Activated naive CD4-positive, alpha-beta T cell treated with anti-CD3 and anti-CD28 coated beads, Interleukin-2, amount 50 U/mL, for 24 hours (primary cell): ENCODE measurements around the gene RUNX1.

ENCODE experiments used
- H3K27ac Mint-ChIP-seq: one replicate; pipeline ENCODE4 v1.8.0; 2021; ENCODE audit warnings: mild to moderate bottlenecking, mixed read lengths
- H3K27me3 Mint-ChIP-seq: one replicate; pipeline ENCODE4 v1.8.0; 2021; ENCODE audit warnings: mixed read lengths
- H3K36me3 Mint-ChIP-seq: one replicate; pipeline ENCODE4 v1.8.0; 2021; ENCODE audit warnings: mixed read lengths
- H3K4me1 Mint-ChIP-seq: one replicate; pipeline ENCODE4 v1.8.0; 2021; ENCODE audit warnings: mixed read lengths
- H3K4me3 Mint-ChIP-seq: one replicate; pipeline ENCODE4 v1.8.0; 2021; ENCODE audit warnings: mild to moderate bottlenecking, mixed read lengths
- H3K9me3 Mint-ChIP-seq: one replicate; pipeline ENCODE4 v1.8.0; 2021; ENCODE audit warnings: mixed read lengths

RUNX1 gene

GRCh38 chr21:34844924-34845238, 204.2 kb downstream of the RUNX1 start:
- no peaks in the 10 kb centered on the region for H3K9me3 Mint-ChIP-seq
- H3K27ac Mint-ChIP-seq = peak overlapping the region; percentile 47
- peaks cover 5% of the 10 kb centered on the region for H3K36me3 Mint-ChIP-seq
- H3K4me1 Mint-ChIP-seq = peaks cover 26% of the 10 kb centered on the region
- no peaks in the 10 kb centered on the region for H3K27me3 Mint-ChIP-seq
- H3K4me3 Mint-ChIP-seq = no peak overlapping the region

GRCh38 chr21:34844013-34844923, 204.8 kb downstream of the RUNX1 start:
- Mint-ChIP-seq H3K9me3 (no peaks in the 10 kb centered on the region), H3K36me3 (peaks cover 5% of the 10 kb centered on the region), H3K27me3 (no peaks in the 10 kb centered on the region), H3K4me3 (no peak overlapping the region), H3K27ac (peak overlapping the region; percentile 79), H3K4me1 (peaks cover 32% of the 10 kb centered on the region)

- Mint-ChIP-seq H3K9me3 (no peaks in the 10 kb centered on the region), H3K27me3 (no peaks in the 10 kb centered on the region), H3K36me3 (peaks cover 5% of the 10 kb centered on the region), H3K4me1 (peaks cover 37% of the 10 kb centered on the region), H3K4me3 (no peak overlapping the region), H3K27ac (peak overlapping the region; percentile 3)
Observed at GRCh38 chr21:34843562-34843961, 205.5 kb downstream of the RUNX1 start.

GRCh38 chr21:34841154-34841553, 207.9 kb downstream of the RUNX1 start:
- Mint-ChIP-seq H3K36me3 (peaks cover 12% of the 10 kb centered on the region), H3K27me3 (no peaks in the 10 kb centered on the region), H3K27ac (no peak overlapping the region), H3K4me1 (peaks cover 55% of the 10 kb centered on the region), H3K9me3 (no peaks in the 10 kb centered on the region), H3K4me3 (no peak overlapping the region)

GRCh38 chr21:34840693-34841092, 208.4 kb downstream of the RUNX1 start:
- H3K36me3 Mint-ChIP-seq = peaks cover 12% of the 10 kb centered on the region
- no peaks in the 10 kb centered on the region for H3K9me3 Mint-ChIP-seq
- no peak overlapping the region for H3K4me3 Mint-ChIP-seq
- H3K4me1 Mint-ChIP-seq = peaks cover 59% of the 10 kb centered on the region
- H3K27me3 Mint-ChIP-seq = no peaks in the 10 kb centered on the region
- no peak overlapping the region for H3K27ac Mint-ChIP-seq

- no peaks in the 10 kb centered on the region for H3K27me3 Mint-ChIP-seq
- peaks cover 51% of the 10 kb centered on the region for H3K4me1 Mint-ChIP-seq
- no peaks in the 10 kb centered on the region for H3K9me3 Mint-ChIP-seq
- H3K36me3 Mint-ChIP-seq = peaks cover 13% of the 10 kb centered on the region
- peak overlapping the region; percentile 56 for H3K27ac Mint-ChIP-seq
- H3K4me3 Mint-ChIP-seq = no peak overlapping the region
Observed at GRCh38 chr21:34838956-34839820, 209.9 kb downstream of the RUNX1 start.

GRCh38 chr21:34836933-34837505, 212.1 kb downstream of the RUNX1 start:
- Mint-ChIP-seq H3K36me3 (peaks cover 18% of the 10 kb centered on the region), H3K4me3 (no peak overlapping the region), H3K4me1 (peaks cover 48% of the 10 kb centered on the region), H3K27me3 (no peaks in the 10 kb centered on the region), H3K9me3 (no peaks in the 10 kb centered on the region), H3K27ac (no peak overlapping the region)

GRCh38 chr21:34836103-34836932, 212.8 kb downstream of the RUNX1 start:
- peaks cover 48% of the 10 kb centered on the region for H3K4me1 Mint-ChIP-seq
- peaks cover 22% of the 10 kb centered on the region for H3K36me3 Mint-ChIP-seq
- H3K27me3 Mint-ChIP-seq = no peaks in the 10 kb centered on the region
- peak overlapping the region; percentile 65 for H3K27ac Mint-ChIP-seq
- no peak overlapping the region for H3K4me3 Mint-ChIP-seq
- H3K9me3 Mint-ChIP-seq = no peaks in the 10 kb centered on the region

- Mint-ChIP-seq H3K36me3 (peaks cover 23% of the 10 kb centered on the region), H3K4me1 (peaks cover 48% of the 10 kb centered on the region), H3K27ac (peak overlapping the region; percentile 23), H3K4me3 (no peak overlapping the region), H3K9me3 (no peaks in the 10 kb centered on the region), H3K27me3 (no peaks in the 10 kb centered on the region)
Observed at GRCh38 chr21:34835526-34835925, 213.6 kb downstream of the RUNX1 start.

- H3K4me1 Mint-ChIP-seq = peaks cover 43% of the 10 kb centered on the region
- H3K27me3 Mint-ChIP-seq = no peaks in the 10 kb centered on the region
- H3K4me3 Mint-ChIP-seq = no peak overlapping the region
- H3K36me3 Mint-ChIP-seq = peaks cover 28% of the 10 kb centered on the region
- H3K9me3 Mint-ChIP-seq = no peaks in the 10 kb centered on the region
- H3K27ac Mint-ChIP-seq = peak overlapping the region; percentile 62
Observed at GRCh38 chr21:34834852-34835501, 214.1 kb downstream of the RUNX1 start.

GRCh38 chr21:34834290-34834689, 214.8 kb downstream of the RUNX1 start:
- Mint-ChIP-seq H3K27me3 (no peaks in the 10 kb centered on the region), H3K4me1 (peaks cover 40% of the 10 kb centered on the region), H3K4me3 (no peak overlapping the region), H3K9me3 (no peaks in the 10 kb centered on the region), H3K36me3 (peaks cover 34% of the 10 kb centered on the region), H3K27ac (no peak overlapping the region)

- peak overlapping the region; percentile 59 for H3K27ac Mint-ChIP-seq
- H3K27me3 Mint-ChIP-seq = no peaks in the 10 kb centered on the region
- no peaks in the 10 kb centered on the region for H3K9me3 Mint-ChIP-seq
- peaks cover 35% of the 10 kb centered on the region for H3K4me1 Mint-ChIP-seq
- H3K4me3 Mint-ChIP-seq = no peak overlapping the region
- peaks cover 38% of the 10 kb centered on the region for H3K36me3 Mint-ChIP-seq
Observed at GRCh38 chr21:34833465-34833864, 215.6 kb downstream of the RUNX1 start.

- Mint-ChIP-seq H3K36me3 (peaks cover 49% of the 10 kb centered on the region), H3K4me3 (no peak overlapping the region), H3K4me1 (peaks cover 15% of the 10 kb centered on the region), H3K27ac (peak overlapping the region; percentile 46), H3K9me3 (peaks cover 4% of the 10 kb centered on the region), H3K27me3 (no peaks in the 10 kb centered on the region)
Observed at GRCh38 chr21:34830386-34831170, 218.5 kb downstream of the RUNX1 start.
